SK-N-SH (cell line): Measurements from ENCODE around the gene DEXI. TPM values are rescaled to one million over a fixed set of nuclear protein-coding genes. Genes with fewer than 3 reads are reported as not detected.

Source experiments
- CTCF ChIA-PET: fragments of 300-600, 350-600 bp; formaldehyde crosslinking; extraction: SDS; loops from one replicate; lab custom pipeline; 2021; lab: Yijun Ruan, JAX
- POLR2A ChIA-PET: fragments of 350-600 bp; sonication (Branson Sonifier 250); formaldehyde crosslinking; extraction: SDS; loops from one replicate; lab custom pipeline; 2020; ENCODE audit warnings: antibody characterized with exemption, inconsistent platforms; lab: Yijun Ruan, JAX
- DNase-seq: peaks from one replicate; pipeline ENCODE4 v3.0.0; 2012
- H2AFZ ChIP-seq: fragments of 200-600 bp; sonication (generic); 2 replicates; pipeline ENCODE4 v1.8.1; 2016; ENCODE audit warnings: antibody characterized with exemption, mild to moderate bottlenecking, low read depth
- H3F3A ChIP-seq: fragments of 200-600 bp; sonication (generic); replicated peaks from 2 replicates; pipeline ENCODE3; 2016; ENCODE audit warnings: antibody characterized with exemption, mild to moderate bottlenecking; ENCODE audit not compliant: insufficient read depth
- H3K27ac ChIP-seq, 2 experiments: fragments of 200-500 bp in 1 of 2; fragments of 200-600 bp in 1 of 2; sonication (Bioruptor generic) in 1 of 2; sonication (generic), shearing (Covaris generic) in 1 of 2; 2 replicates each; pipeline versions ENCODE4 v1.5.1 to v1.6.1; 2014 to 2016; ENCODE audit warnings: low read depth in 2 of 2, inconsistent platforms in 1 of 2, low read length in 1 of 2, mild to moderate bottlenecking in 1 of 2, mixed read lengths in 1 of 2
- H3K27me3 ChIP-seq: fragments of 200-600 bp; sonication (generic), shearing (Covaris generic); 2 replicates; pipeline ENCODE4 v1.6.1; 2016; ENCODE audit warnings: mixed run types; ENCODE audit not compliant: insufficient read depth
- H3K36me3 ChIP-seq, 2 experiments: fragments of 200-500 bp in 1 of 2; fragments of 200-600 bp in 1 of 2; sonication (Bioruptor generic) in 1 of 2; sonication (generic) in 1 of 2; replicated peaks in 1 of 2; 2 replicates each; pipeline versions ENCODE3 to v1.5.1; 2014 to 2016; ENCODE audit warnings: low read length in 1 of 2, mild to moderate bottlenecking in 1 of 2; ENCODE audit not compliant: insufficient read depth in 2 of 2, control insufficient read depth in 1 of 2
- H3K4me1 ChIP-seq, 2 experiments: fragments of 200-500 bp in 1 of 2; fragments of 200-600 bp in 1 of 2; sonication (Bioruptor generic) in 1 of 2; sonication (generic), shearing (Covaris generic) in 1 of 2; 2 replicates each; pipeline versions ENCODE4 v1.5.1 to v1.6.1; 2014 to 2016; ENCODE audit warnings: low read depth in 1 of 2, low read length in 1 of 2, mixed run types in 1 of 2; ENCODE audit not compliant: insufficient read depth in 2 of 2, control insufficient read depth in 1 of 2
- H3K4me2 ChIP-seq: fragments of 200-600 bp; sonication (generic), shearing (Covaris generic); 2 replicates; pipeline ENCODE4 v1.6.1; 2017; ENCODE audit warnings: mixed run types
- H3K4me3 ChIP-seq, 2 experiments: fragments of 200-500 bp in 1 of 2; fragments of 200-600 bp in 1 of 2; sonication (Bioruptor generic) in 1 of 2; sonication (generic), shearing (Covaris generic) in 1 of 2; 2 replicates each; pipeline versions ENCODE4 v1.5.1 to v1.8.1; 2014 to 2016; ENCODE audit warnings: low read depth in 2 of 2, inconsistent platforms in 1 of 2, low read length in 1 of 2, mild to moderate bottlenecking in 1 of 2, mixed read lengths in 1 of 2, moderate library complexity in 1 of 2
- H3K79me2 ChIP-seq: fragments of 200-600 bp; sonication (generic); 2 replicates; pipeline ENCODE4 v1.8.1; 2017; ENCODE audit warnings: mild to moderate bottlenecking; ENCODE audit not compliant: insufficient read depth
- H3K9ac ChIP-seq: fragments of 200-600 bp; sonication (generic); 2 replicates; pipeline ENCODE4 v1.6.1; 2017; ENCODE audit warnings: mixed run types
- H3K9me2 ChIP-seq: fragments of 200-600 bp; sonication (generic); 2 replicates; pipeline ENCODE4 v1.6.1; 2017; ENCODE audit warnings: mixed run types
- H3K9me3 ChIP-seq: fragments of 200-600 bp; sonication (generic); 2 replicates; pipeline ENCODE4 v1.6.1; 2017; ENCODE audit warnings: mixed run types, mild to moderate bottlenecking, moderate library complexity
- H4K20me1 ChIP-seq: fragments of 200-600 bp; sonication (generic); 2 replicates; pipeline ENCODE4 v1.6.1; 2017; ENCODE audit warnings: mild to moderate bottlenecking, mixed run types; ENCODE audit not compliant: insufficient read depth
- CHD2 ChIP-seq: fragments of 150-350 bp; IDR thresholded peaks from 2 replicates; pipeline ENCODE4 v1.6.1; 2018; ENCODE audit warnings: low read length; ENCODE audit not compliant: partially characterized antibody
- ELF1 ChIP-seq: IDR thresholded peaks from 2 replicates; pipeline ENCODE4 v1.4.0; 2012
- EZH2phosphoT487 ChIP-seq: fragments of 200-600 bp; sonication (generic); IDR thresholded peaks from 2 replicates; pipeline ENCODE4 v1.6.1; 2017; ENCODE audit warnings: low read depth, mixed run types, mild to moderate bottlenecking, antibody characterized with exemption, moderate library complexity, borderline replicate concordance
- GABPA ChIP-seq: IDR thresholded peaks from 2 replicates; pipeline ENCODE4 v1.4.0; 2012; ENCODE audit warnings: low read depth, mild to moderate bottlenecking
- GATA2 ChIP-seq: sonication (generic); formaldehyde crosslinking; IDR thresholded peaks from 2 replicates; pipeline ENCODE4 v1.5.0; 2020; ENCODE audit warnings: mild to moderate bottlenecking, missing genetic modification reagents
- MEF2A ChIP-seq: IDR thresholded peaks from 2 replicates; pipeline ENCODE4 v1.4.0; 2012; ENCODE audit warnings: low read depth, borderline replicate concordance
- NFIC ChIP-seq: IDR thresholded peaks from 2 replicates; pipeline ENCODE4 v1.4.0; 2012; ENCODE audit warnings: borderline replicate concordance
- NRF1 ChIP-seq: IDR thresholded peaks from 2 replicates; pipeline ENCODE4 v1.6.1; 2012; ENCODE audit warnings: low read depth, mild to moderate bottlenecking, low read length
- RAD21 ChIP-seq: IDR thresholded peaks from 2 replicates; pipeline ENCODE4 v1.6.1; 2012; ENCODE audit warnings: mild to moderate bottlenecking, low read length
- RFX5 ChIP-seq: IDR thresholded peaks from 2 replicates; pipeline ENCODE4 v1.6.1; 2012; ENCODE audit warnings: mild to moderate bottlenecking, improper control_type of control experiment, low read length
- SIN3A ChIP-seq: IDR thresholded peaks from 2 replicates; pipeline ENCODE4 v1.6.1; 2012; ENCODE audit warnings: low read depth, mild to moderate bottlenecking, low read length, moderate library complexity, borderline replicate concordance
- SMC3 ChIP-seq: IDR thresholded peaks from 2 replicates; pipeline ENCODE4 v1.6.1; 2012; ENCODE audit warnings: low read depth, low read length, improper control_type of control experiment
- WGBS: methylation state at CpG from one replicate; pipeline ENCODE4 v1.1.6; 2017; ENCODE audit warnings: low lambda C conversion rate; 5-methylcytosine and 5-hydroxymethylcytosine counted together
- polyA plus RNA-seq, 3 experiments: library from polyadenylated mRNA; depleted of rRNA; stranded (reverse); fragments of >200 nt; gene quantifications; 2 replicates each; pipeline ENCODE4 v1.2.3, GENCODE V29; 2012
- TF ChIP-seq, protein P1 (sequence below): IDR thresholded peaks from 2 replicates; pipeline ENCODE4; 2012
- TF ChIP-seq, protein P2 (sequence below): fragments of 150-350 bp; IDR thresholded peaks from 2 replicates; pipeline ENCODE4 v1.6.1; 2017; ENCODE audit warnings: antibody characterized with exemption, low read length, low read depth, borderline replicate concordance

The DEXI gene
- polyA plus RNA-seq, 1 of the 3 experiments (the other 2 are of a cell fraction), result 55.5 TPM

DNA sequence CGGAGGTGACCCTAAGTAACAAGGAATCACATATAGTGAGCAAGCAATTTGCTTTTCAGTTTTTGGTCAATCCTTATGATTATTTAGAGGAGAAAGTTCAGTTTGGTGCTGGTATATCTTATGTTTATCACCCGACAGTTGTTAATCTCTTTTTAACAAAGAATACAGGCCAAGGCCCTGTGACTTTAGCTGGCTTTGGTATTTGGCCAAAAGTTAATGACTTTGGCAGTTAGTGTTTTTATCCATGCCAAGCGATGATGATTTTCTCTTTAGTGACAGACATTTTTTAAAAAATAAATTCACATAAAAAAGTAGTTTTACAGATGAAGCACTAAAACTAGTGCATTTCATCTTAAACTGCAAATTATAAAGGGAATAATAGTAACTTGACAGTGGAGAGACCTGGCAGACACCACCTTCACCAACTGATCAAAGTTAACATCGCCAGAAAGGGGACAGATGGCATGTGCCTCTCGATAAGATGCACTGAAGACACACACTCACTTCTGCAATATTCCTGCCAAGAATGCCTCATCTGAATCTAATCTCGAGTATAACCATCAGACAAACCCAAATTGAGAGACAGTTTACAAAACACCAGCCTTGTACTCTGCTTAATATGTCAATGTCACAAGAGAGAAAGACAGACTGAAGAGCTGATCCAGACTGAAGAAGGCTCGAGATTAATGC, 6.9 kb downstream of the DEXI start (continued):
- TF ChIP-seq SMC3, result no peak
- TF ChIP-seq EZH2phosphoT487, result no peak
- TF ChIP-seq RFX5, result no peak
- TF ChIP-seq, protein P1, sequence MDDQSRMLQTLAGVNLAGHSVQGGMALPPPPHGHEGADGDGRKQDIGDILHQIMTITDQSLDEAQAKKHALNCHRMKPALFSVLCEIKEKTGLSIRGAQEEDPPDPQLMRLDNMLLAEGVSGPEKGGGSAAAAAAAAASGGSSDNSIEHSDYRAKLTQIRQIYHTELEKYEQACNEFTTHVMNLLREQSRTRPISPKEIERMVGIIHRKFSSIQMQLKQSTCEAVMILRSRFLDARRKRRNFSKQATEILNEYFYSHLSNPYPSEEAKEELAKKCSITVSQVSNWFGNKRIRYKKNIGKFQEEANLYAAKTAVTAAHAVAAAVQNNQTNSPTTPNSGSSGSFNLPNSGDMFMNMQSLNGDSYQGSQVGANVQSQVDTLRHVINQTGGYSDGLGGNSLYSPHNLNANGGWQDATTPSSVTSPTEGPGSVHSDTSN, result no peak
- TF ChIP-seq ELF1, result no peak
- TF ChIP-seq, protein P2, sequence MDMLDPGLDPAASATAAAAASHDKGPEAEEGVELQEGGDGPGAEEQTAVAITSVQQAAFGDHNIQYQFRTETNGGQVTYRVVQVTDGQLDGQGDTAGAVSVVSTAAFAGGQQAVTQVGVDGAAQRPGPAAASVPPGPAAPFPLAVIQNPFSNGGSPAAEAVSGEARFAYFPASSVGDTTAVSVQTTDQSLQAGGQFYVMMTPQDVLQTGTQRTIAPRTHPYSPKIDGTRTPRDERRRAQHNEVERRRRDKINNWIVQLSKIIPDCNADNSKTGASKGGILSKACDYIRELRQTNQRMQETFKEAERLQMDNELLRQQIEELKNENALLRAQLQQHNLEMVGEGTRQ, result no peak
- TF ChIP-seq NRF1, result no peak
- TF ChIP-seq RAD21, result no peak

DNA sequence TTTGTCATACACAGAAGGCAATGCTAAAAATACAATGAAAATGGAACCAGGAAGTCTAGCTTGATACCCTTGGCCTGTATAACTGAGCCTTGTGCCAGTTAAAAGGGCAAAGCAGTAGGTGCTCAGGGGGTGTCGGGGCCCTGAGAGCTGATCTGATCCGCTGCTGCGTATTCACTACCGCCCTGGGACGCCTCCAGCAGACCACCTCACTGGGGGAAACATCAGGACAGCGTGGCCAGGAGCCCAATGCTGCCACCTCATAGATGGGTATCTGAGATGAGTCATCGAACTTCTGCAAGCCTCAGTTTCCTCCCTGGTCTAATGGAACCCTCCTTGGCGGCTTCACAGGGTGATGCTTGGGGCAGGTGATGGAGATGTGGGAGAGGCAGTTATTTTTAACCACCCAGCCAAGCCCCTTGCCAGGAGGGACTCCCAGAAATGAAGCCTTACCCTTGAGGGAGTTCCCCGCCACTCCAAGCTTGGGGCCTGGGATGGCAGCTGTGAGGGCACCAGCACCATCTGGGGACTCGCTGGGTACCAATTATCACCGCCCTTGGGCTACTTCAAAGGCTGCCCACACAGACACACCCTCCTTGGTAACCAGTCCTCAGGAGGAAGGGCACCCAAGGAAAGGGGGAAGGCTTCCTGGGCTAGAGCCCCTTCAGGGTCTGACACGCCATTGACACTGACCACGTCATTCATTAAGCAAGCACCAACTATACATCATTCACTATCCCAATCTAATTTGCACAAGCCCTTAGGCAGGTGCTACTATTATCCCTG, 7.8 kb downstream of the DEXI start:
- H4K20me1 ChIP-seq, result peaks cover 83% of the 10 kb centered on the region
- peaks cover 74% of the 10 kb centered on the region for H3K79me2 ChIP-seq
- peaks cover 6 to 50% of the 10 kb centered on the region in 2 experiments; a peak in 3 of 4 replicates for H3K4me1 ChIP-seq
- no peaks in the 10 kb centered on the region for H3F3A ChIP-seq
- H3K4me2 ChIP-seq, result no peak overlapping the region
- no peak for TF ChIP-seq NFIC
- no peak for TF ChIP-seq MEF2A
- TF ChIP-seq SIN3A, result no peak
- TF ChIP-seq GATA2 (CRISPR knock-in tag), result no peak
- no peak for TF ChIP-seq GABPA
- TF ChIP-seq CHD2, result no peak
- TF ChIP-seq, protein P1, result no peak
- TF ChIP-seq, all 33 proteins: peak for 0
- POLR2A ChIA-PET, result no interaction called here
- 87% methylated on average over 9 of the region's 13 CpGs for WGBS
- Histone ChIP-seq H3K36me3 (peaks cover 3 to 23% of the 10 kb centered on the region in 2 experiments), H3K9ac (no peak overlapping the region), H3K27ac (peak overlapping the region in 1 of 2 experiments; percentile 26; a peak in 1 of 4 replicates), H3K27me3 (no peaks in the 10 kb centered on the region), H2AFZ (no peak overlapping the region), H3K4me3 (no peak overlapping the region), H3K9me2 (no peaks in the 10 kb centered on the region), H3K9me3 (no peaks in the 10 kb centered on the region)
- CTCF ChIA-PET, result interaction anchor here (0.6 kb wide), 1 partner anchor 197 kb away, joined by 3 read pairs; no protein-coding TSS in a partner anchor
- no peak for DNase-seq
